GM21390 (cell line): ENCODE data around the gene RIOK1.
A peak's percentile ranks its signal among the peaks of the same experiment; 100 is the strongest.
"Not testable (repeated sequence)": the region's sequence is repeated elsewhere in the genome, so short reads cannot be mapped to it uniquely, and the experiment has no call there.

ENCODE experiments used
- ATAC-seq: cut with Tn5 transposase; IDR thresholded peaks from one replicate; pipeline ENCODE4 v1.9.1; 2021; ENCODE audit not compliant: unreplicated experiment

The RIOK1 gene

GRCh38 chr6:7389451-7390225 is at the start of gene RIOK1, which contains the start of gene CAGE1:
Gene RIOK1, plus strand, starts transcription at chr6:7389808. Its CDS starts 195 bp downstream, at chr6:7390003.
Gene CAGE1, minus strand, starts transcription at chr6:7389742. Its CDS starts 2,569 bp downstream, at chr6:7387173.
- ATAC-seq: peak; percentile 97

- no peak for ATAC-seq
Measured at GRCh38 chr6:7341271-7341670, 48.3 kb upstream of the RIOK1 start.

- peak; percentile 79 for ATAC-seq
Measured at GRCh38 chr6:7341989-7342742, 47.4 kb upstream of the RIOK1 start.

GRCh38 chr6:7343546-7344475 is 45.8 kb upstream of the RIOK1 start:
- ATAC-seq: no peak

GRCh38 chr6:7344773-7345450 is 44.7 kb upstream of the RIOK1 start:
- not testable (repeated sequence) for ATAC-seq

GRCh38 chr6:7347551-7347997 is 42.0 kb upstream of the RIOK1 start:
- not testable (repeated sequence) for ATAC-seq

- ATAC-seq: not testable (repeated sequence)
Measured at GRCh38 chr6:7350591-7350990, 39.0 kb upstream of the RIOK1 start.

- ATAC-seq: not testable (repeated sequence)
Measured at GRCh38 chr6:7351916-7352315, 37.7 kb upstream of the RIOK1 start.

- no peak for ATAC-seq
Measured at GRCh38 chr6:7367408-7367807, 22.2 kb upstream of the RIOK1 start.

GRCh38 chr6:7373739-7374138 is 15.9 kb upstream of the RIOK1 start:
- ATAC-seq: no peak

- ATAC-seq: no peak
Measured at GRCh38 chr6:7377961-7378360, 11.6 kb upstream of the RIOK1 start.

GRCh38 chr6:7378740-7379139 is 10.9 kb upstream of the RIOK1 start:
- ATAC-seq: no peak

- no peak for ATAC-seq
Measured at GRCh38 chr6:7381092-7381491, 8.5 kb upstream of the RIOK1 start.

- no peak for ATAC-seq
Measured at GRCh38 chr6:7389162-7389450, 502 bp upstream of the RIOK1 start.

- peak; percentile 3 for ATAC-seq
Measured at GRCh38 chr6:7390226-7390878, 744 bp downstream of the RIOK1 start.

GRCh38 chr6:7391151-7391550 is 1.5 kb downstream of the RIOK1 start:
- ATAC-seq: no peak

GRCh38 chr6:7392402-7392801 is 2.8 kb downstream of the RIOK1 start:
- ATAC-seq: no peak

- ATAC-seq: no peak
Measured at GRCh38 chr6:7401075-7401474, 11.5 kb downstream of the RIOK1 start.

- no peak for ATAC-seq
Measured at GRCh38 chr6:7402716-7403115, 13.1 kb downstream of the RIOK1 start.

- no peak for ATAC-seq
Measured at GRCh38 chr6:7404546-7404945, 14.9 kb downstream of the RIOK1 start.
